NCI-H128 (cell line): ENCODE results near the gene ABHD14A.

Experiments
- DNase-seq: peaks from one replicate; lab custom pipeline; 2025; ENCODE audit not compliant: unreplicated experiment; lab: John Stamatoyannopoulos, UW

Gene ABHD14A

GRCh38 chr3:51940648-51941462 is 34.0 kb upstream of the ABHD14A start:
- DNase-seq, result no peak

GRCh38 chr3:51941463-51941797 is 33.4 kb upstream of the ABHD14A start:
- DNase-seq, result no peak

- peak; percentile 98 for DNase-seq
Measured at GRCh38 chr3:51941798-51942602, 32.9 kb upstream of the ABHD14A start, which contains the start of the genes PARP3 and RRP9. PARP3 (plus strand) TSS chr3:51942363; CDS start chr3:51943356, 993 bp downstream. RRP9 (minus strand) TSS chr3:51941904; CDS start chr3:51941867, 37 bp downstream.

GRCh38 chr3:51942603-51943450 is 32.0 kb upstream of the ABHD14A start:
- DNase-seq, result no peak

GRCh38 chr3:51943451-51944391 is 31.1 kb upstream of the ABHD14A start:
- DNase-seq, result no peak

GRCh38 chr3:51944451-51945021 is 30.3 kb upstream of the ABHD14A start:
- no peak for DNase-seq

- no peak for DNase-seq
Measured at GRCh38 chr3:51945031-51945840, 29.6 kb upstream of the ABHD14A start.

GRCh38 chr3:51945926-51946705 is 28.7 kb upstream of the ABHD14A start:
- DNase-seq, result no peak

- no peak for DNase-seq
Measured at GRCh38 chr3:51946796-51947195, 28.1 kb upstream of the ABHD14A start.

GRCh38 chr3:51947215-51947900 is 27.5 kb upstream of the ABHD14A start:
- no peak for DNase-seq

- no peak for DNase-seq
Measured at GRCh38 chr3:51948016-51948580, 26.8 kb upstream of the ABHD14A start.

GRCh38 chr3:51949121-51949520 is 25.7 kb upstream of the ABHD14A start:
- no peak for DNase-seq

GRCh38 chr3:51950899-51951298 is 24.0 kb upstream of the ABHD14A start:
- DNase-seq, result no peak

GRCh38 chr3:51953445-51953844 is 21.4 kb upstream of the ABHD14A start:
- DNase-seq, result no peak

GRCh38 chr3:51954105-51954504 is 20.8 kb upstream of the ABHD14A start:
- DNase-seq, result no peak

- DNase-seq, result no peak
Measured at GRCh38 chr3:51954713-51955112, 20.2 kb upstream of the ABHD14A start.

GRCh38 chr3:51955175-51955892 is 19.5 kb upstream of the ABHD14A start, which contains the start of gene GPR62:
GPR62 (plus strand) TSS chr3:51955381; CDS start chr3:51955653, 272 bp downstream.
- DNase-seq, result no peak
